ENCODE results near the gene AMHR2. TPM values are rescaled to one million over a fixed set of nuclear protein-coding genes. Genes with fewer than 3 reads are reported as not detected.
A peak's percentile ranks its signal among the peaks of the same experiment; 100 is the strongest.

Gene AMHR2
- total and polyA plus RNA-seq, 9 of the 15 experiments (the other 6 are each of a cell fraction or from before 2014, with no cell fraction given), result 8.9 to 49.7 (median 19.3) TPM

GRCh38 chr12:53424626-53425514 is 1.2 kb downstream of the AMHR2 start (continued):
- TF ChIP-seq ZNF668 (CRISPR knock-in tag; IDR thresholded peaks at IDR 0.05) (no peak), ATF4 (CRISPR knock-in tag; IDR thresholded peaks at IDR 0.05) (no peak), MITF (IDR thresholded peaks at IDR 0.05) (peak; percentile 99), ID3 (CRISPR knock-in tag; IDR thresholded peaks at IDR 0.05) (no peak), ID3 (tag; IDR thresholded peaks at IDR 0.05) (no peak), ARHGAP35 (IDR thresholded peaks at IDR 0.05; ENCODE audit: partially characterized antibody) (no peak), ZC3H4 (CRISPR knock-in tag; IDR thresholded peaks at IDR 0.05; ENCODE audit: borderline replicate concordance) (no peak), MXI1 (IDR thresholded peaks at IDR 0.05; ENCODE audit: low read depth, low read length) (0 out of 2 replicates have a peak, but pooled peaks have one; percentile 62), SMARCC2 (IDR thresholded peaks at IDR 0.05; ENCODE audit: low read depth) (no peak), SIX5 (IDR thresholded peaks at IDR 0.05; ENCODE audit: borderline replicate concordance in 1 of 2, insufficient read depth in 1 of 2, low read depth in 1 of 2, low read length in 2 of 2) (no peak), ZNF444 (CRISPR knock-in tag; IDR thresholded peaks at IDR 0.05) (no peak), CCAR2 (IDR thresholded peaks at IDR 0.05; ENCODE audit: low read depth, low read length) (no peak), PBX2 (CRISPR knock-in tag; IDR thresholded peaks at IDR 0.05; ENCODE audit: low read depth) (no peak), PBX2 (tag; conservative IDR thresholded peaks at IDR 0.05; ENCODE audit: low read depth) (no peak), TEAD1 (CRISPR knock-in tag; IDR thresholded peaks at IDR 0.05) (no peak), MYC (IDR thresholded peaks at IDR 0.05; ENCODE audit: low read depth, low read length) (peak; percentile 76), MYC (CRISPR knock-in tag; IDR thresholded peaks at IDR 0.05; ENCODE audit: borderline replicate concordance, low read depth) (no peak), FOXK1 (CRISPR knock-in tag; IDR thresholded peaks at IDR 0.05; ENCODE audit: borderline replicate concordance) (no peak), TCF7L2 (IDR thresholded peaks at IDR 0.05; ENCODE audit: low read depth, low read length) (no peak)

All from K562 (cell line).